Left cardiac atrium (tissue), 4 donors: ENCODE data around the gene WWOX. TPM values are rescaled to one million over a fixed set of nuclear protein-coding genes. Genes with fewer than 3 reads are reported as not detected.
A peak's percentile ranks its signal among the peaks of the same experiment; 100 is the strongest.

Source experiments
- ATAC-seq, 2 donors: fragments of 200-7000 bp; cut with Tn5 transposase; one replicate each; pipeline ENCODE4 v1.9.1; 2020; ENCODE audit warnings: mild to moderate bottlenecking in 2 of 2, moderate library complexity in 2 of 2
- DNase-seq: peaks from one replicate; pipeline ENCODE4 v3.0.0-alpha.2; 2020
- intact Hi-C, 2 donors: fragments of 100-400 bp; cut with DNase I; formaldehyde crosslinking; loops; one replicate each; pipeline versions ENCODE4 v1.14.1 to v1.15.1; 2022 to 2023
- total RNA-seq, 2 donors: library from RNA; stranded (reverse); fragmentation: NEBNext Ultra II Directional; extraction: Animal tissue kit (Norgen Biotek cat#: 25700); gene quantifications; one replicate each; pipeline ENCODE4 v1.2.1, GENCODE V29; 2021
- donor health status: DM: no; HTN: yes; CAD: no.
- donor health status: DM: no; HTN: yes; CAD: no; lungs with severe emphysema.
- donor health status: DM: yes; HTN: yes; CAD: no.
- donor health status: Dilated cardiomyopathy.

The WWOX gene
- total RNA-seq, 2 donors from 2014 or later, result 7.6 to 8.6 TPM

DNA sequence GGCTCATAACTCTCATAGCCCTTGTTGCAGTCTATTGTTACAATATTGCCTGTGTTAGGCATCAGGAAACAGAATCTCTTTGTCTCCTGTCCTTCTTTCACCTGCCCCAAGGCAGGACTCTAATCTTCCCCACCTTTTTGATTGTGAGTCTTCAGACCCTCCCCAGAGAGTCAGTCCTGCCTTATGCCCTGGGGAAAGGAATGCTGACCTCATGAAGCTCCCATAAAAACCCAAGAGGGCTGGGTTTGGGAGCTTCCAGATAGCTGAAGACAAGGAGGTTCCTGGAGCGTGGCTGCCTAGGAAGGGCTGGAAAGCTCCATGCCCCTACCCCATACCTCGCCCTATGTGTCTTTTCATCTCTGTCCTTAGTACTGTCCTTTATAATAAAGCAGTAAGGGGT is 688.8 kb downstream of the WWOX start:
- intact Hi-C loops, result no loop called here
- DNase-seq, result no peak
- ATAC-seq, result no peak

DNA sequence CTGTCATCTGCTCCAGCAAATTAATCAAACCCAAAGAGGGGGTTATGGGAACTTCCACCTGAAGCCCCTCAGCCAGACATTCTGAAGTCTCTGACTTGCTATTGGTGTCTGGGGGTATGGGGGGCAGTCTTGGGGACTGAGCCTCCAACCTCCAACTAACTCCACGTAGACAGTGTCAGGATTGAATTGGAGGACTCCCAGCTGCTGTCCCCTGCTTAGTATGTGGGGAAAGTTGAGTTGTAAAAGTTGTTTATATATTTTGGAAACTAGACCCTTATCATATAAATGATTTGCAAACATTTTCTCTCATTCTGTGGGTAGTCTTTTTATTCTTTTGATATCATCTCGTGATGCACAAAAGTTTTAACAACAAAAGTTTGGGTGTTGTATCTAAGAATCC is 689.2 kb downstream of the WWOX start:
- no peak for ATAC-seq
- DNase-seq, result no peak
- intact Hi-C loops, result no loop called here

DNA sequence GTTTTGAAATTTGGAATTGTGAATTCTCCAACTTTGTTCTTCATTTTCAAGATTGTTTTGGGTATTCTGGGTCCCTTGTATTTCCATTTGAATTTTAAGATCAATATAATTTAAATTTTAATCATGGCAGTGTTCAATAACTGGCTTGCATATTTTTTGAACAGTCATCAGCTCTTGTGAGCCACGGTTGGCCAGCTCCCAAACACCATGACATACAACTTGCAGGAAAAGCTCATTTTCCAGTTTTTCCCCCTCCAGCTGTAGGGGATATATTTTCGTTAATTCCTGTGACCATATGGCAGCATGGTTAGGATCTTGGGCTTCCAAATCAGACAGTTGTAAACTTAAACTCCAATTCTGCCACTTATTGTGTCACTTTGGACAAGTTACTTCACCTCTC is 690.1 kb downstream of the WWOX start:
- intact Hi-C loops, result no loop called here

DNA sequence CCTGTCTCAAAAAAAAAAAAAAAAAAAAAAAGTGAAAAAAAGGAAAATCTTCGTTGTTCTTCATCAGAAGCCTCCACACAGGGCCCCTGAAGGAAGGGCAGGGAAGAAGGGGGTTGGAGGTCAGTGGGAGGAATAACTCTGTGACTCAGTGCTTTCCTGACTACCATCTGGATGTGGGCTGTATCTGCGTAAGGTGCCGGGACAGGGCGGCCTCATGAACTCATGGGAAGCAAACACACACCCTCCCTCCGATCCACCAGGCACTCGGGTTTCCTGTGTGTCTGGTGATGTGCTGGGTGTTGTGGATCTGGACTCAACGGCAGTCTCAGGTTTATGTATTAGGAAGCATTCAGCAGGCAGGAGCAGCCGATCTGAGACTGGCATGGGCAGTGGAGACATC is 691.6 kb downstream of the WWOX start:
- ATAC-seq (no peak), DNase-seq (no peak)
- intact Hi-C loops, result no loop called here

More for the DNA sequence above, 690.1 kb downstream of the WWOX start:
- no peak for DNase-seq
- no peak for ATAC-seq

DNA sequence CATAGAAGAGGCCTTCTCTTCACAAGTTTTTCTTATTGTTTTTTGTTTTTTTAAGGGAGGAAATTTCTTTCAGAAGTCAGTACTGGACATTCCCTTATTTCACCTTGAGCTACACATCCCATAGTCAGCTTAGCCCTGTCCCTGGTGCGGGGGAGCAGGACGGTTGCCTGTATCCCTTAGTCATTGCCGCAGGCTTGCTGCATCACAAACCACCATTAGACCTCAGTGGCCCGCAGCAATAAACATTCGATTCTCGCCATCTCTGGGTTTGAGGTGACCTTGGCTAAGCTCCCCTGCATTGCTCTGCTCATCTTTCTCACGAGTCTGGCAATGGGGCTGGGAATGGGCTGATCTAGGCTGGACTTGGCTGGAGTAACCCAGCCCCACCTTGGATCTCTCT is 692.5 kb downstream of the WWOX start:
- ATAC-seq, result no peak
- DNase-seq, result no peak
- intact Hi-C loops, result no loop called here

DNA sequence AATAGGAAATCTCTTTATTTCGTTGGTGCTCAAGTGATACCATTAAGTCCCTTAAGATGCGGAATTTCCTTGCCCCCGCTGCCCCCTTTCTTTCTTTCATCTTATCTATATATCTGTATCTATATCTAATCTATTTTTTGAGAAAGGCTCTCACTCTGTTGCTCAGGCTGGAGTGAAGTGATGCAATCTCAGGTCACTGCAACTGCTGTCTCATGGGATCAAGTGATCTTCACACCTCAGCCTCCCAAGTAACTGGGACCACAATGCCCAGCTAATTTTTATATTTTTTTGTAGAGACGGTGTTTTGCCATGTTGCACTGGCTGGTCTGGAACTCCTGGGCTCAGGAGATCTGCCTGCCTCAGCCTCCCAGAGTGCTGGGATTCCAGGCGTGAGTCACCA is 693.5 kb downstream of the WWOX start:
- DNase-seq (no peak), ATAC-seq (no peak)
- intact Hi-C loops, result no loop called here

DNA sequence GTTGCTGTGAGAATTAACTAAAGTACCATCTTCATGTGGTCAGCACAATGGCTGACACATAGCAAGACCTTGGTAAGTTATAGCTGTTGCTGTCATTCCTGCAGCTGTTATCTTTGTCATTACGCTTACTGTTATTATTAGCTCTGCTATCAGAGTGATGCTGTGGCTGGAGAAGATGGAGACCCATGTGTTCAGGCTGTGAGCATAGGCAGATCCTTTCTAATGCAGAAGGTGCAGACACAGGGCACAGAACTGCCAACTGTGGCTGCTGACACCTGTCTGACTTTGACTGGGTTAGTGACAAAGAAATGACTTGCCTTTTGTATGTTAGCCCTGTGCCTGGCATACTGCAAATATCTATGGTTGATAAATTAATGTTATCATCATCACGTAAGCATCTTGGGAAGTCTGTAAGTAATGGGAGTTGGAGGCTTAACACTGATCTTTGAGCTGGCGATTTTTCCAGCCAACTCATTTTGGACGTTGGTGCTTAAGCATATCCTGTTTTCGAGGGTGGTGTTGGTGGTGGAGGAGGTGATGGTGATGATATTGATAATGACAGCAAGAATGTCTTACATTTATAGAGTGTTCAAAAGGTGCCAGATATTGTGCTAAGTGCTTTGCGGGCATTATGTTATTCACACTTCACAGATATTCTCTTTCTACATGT is 695.3 kb downstream of the WWOX start:
- DNase-seq, result no peak
- intact Hi-C loops, result no loop called here
- peak; percentile 72 to 78 for ATAC-seq

DNA sequence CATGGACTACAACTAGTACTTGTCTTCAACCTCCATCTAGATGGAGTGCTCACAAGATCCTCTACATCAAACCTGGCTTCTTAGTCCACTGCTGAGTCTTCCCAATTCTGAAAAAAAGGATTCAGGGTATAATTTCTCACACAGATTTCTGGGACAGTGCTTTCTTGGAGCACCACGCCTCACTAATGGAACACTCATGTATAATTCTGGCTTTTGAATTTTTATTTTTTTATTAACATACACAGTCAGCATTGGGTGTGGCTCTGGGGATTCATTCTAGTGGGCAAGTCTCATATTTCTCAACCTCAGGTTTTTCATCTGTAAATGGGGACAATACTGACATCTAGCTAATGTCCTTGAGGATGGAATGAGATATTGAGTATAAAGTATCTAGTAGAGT is 696.0 kb downstream of the WWOX start:
- DNase-seq, result no peak
- no peak for ATAC-seq
- intact Hi-C loops, result no loop called here

DNA sequence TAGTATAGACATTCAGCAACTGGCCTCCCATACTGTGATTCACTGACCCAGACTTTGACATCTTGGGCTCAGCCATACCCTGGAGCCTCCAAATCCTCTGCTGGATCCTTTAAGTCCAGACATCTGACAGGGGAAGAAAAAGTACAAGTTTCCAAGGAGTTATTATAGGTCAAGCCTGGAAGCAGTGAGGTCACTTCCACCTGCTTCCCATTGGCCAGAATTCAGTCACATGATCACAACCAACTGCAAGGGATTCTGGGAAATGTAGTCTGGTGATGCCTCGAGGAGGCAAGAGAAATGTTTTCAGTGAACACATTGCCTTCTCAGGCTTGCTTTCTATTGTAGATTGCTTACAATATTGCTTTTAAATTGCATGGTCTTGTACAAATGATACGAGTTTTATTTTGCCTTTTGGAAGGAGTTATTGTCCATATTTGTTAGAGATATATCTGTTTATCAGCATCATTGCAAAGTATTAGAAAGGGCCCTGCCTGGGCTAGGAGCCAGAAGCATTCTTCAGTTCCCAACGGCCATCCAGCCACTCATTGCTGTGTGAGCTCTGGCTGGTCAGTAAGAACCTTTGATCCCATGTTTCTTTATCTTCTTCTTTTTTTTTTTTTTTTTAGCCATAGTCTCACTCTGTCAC is 696.9 kb downstream of the WWOX start:
- intact Hi-C loops, result no loop called here
- ATAC-seq, result peak; percentile 77 to 87

DNA sequence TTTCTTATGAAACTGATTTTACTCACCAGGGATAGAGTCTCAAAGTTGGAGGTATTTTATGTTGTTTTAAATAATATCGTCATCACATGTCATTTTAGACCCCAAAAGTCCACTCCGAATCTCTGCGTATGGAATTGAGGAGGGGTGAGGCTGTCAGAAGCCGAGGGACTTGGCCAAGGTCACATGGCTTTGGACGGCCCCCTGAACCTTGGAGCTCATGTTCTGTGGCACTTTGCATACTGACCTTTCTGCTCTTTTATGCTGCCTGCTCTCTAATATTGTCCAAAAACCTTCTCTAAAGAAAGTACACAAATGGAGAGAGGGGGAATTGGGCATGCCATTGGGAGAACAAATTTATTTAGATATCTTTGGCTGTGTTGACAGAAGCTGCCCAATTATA is 700.0 kb downstream of the WWOX start:
- intact Hi-C loops, result no loop called here
- no peak for ATAC-seq
- no peak for DNase-seq

More for the DNA sequence above, 696.9 kb downstream of the WWOX start:
- peak; percentile 34 for DNase-seq

DNA sequence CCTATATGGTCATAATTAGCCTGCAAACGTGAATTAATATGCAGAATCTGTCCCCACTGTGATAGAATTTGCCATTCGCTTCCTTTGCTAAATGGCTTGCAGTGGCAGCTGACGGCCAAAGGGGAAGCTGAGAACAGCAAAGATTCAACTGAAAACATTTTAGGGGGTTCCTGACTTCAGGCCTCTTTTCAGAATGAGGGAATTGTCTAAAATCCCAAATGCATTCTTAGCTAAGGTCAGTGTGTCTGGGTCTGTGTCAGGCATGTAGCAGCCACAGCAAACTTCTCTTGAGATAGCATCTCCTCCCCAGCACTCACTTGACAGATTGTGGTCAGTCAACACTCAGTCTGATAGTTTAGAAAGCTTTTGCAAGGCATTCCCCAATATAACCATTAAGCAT is 701.1 kb downstream of the WWOX start:
- no peak for DNase-seq
- intact Hi-C loops, result no loop called here
- no peak for ATAC-seq

DNA sequence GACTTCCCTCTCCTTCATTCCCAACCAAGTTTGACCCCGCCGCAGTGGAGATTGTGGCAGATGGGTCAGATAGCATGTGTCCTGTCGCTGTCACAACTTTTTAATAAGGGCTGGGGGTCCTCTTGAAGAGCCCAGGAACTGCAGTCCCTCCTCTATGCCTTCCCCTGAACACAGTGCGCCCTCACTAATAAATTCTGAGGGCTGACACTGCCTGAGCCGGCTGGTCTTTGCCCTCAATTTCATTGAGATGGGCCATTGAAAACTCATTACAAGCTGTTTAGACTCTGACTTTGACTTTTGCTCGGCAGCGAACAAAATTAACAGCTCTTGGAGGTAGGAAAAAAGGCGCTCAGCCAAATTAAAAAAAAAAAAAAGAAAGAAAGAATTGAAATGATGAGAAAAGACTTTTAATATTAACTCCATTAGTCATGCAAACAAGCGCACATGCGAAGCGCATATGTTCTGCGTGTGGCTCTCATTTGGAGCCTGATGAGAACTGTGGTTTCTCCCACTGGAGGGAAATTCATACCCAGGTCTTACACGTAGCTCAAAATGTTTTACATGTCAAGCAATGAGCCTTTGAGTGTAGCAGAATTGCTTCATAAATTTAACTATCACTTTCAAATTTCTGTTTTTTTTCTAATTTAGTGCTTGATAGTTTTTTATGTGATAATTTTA is 704.7 kb downstream of the WWOX start:
- ATAC-seq (no peak), DNase-seq (no peak)
- intact Hi-C loops, result no loop called here

DNA sequence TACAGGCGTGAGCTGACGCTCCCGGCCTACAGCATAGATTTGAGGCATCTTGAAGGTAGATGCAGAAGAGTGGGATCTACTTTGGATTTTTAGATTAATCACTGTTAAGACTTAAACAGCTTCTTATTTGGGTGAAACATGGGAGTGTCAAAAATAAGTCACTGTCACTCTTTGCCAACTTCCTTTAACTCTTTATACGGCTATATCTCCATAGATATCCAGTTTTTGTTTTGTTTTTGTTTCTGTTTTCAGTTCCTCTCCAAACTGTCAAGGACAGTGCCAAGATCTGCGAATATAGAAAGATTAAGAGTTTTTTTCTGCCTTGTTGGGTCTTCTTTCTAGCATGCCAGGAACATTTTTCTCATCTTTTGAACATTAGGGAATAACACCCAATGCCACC is 706.1 kb downstream of the WWOX start:
- ATAC-seq (no peak), DNase-seq (no peak)
- intact Hi-C loops, result no loop called here

DNA sequence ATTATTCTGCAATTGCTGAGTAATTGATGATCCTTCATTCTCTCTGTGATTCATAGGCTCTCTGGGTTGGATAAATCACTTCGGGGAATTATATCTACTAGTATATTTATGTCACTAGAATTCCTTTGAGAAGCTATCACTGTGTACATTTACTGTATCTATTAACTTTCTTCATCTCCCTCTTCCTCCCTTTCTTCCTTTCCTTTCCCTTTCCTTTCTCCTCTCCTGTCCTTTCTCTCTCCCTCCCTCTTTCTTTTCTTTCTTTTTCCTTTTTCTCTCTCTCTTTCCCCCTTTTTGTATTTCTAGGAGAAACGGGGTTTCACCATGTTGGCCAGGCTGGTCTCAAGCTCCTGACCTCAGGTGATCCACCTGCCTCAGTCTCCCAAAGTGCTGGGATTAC is 711.8 kb downstream of the WWOX start:
- intact Hi-C loops, result no loop called here
- ATAC-seq, result no peak
- DNase-seq, result no peak

DNA sequence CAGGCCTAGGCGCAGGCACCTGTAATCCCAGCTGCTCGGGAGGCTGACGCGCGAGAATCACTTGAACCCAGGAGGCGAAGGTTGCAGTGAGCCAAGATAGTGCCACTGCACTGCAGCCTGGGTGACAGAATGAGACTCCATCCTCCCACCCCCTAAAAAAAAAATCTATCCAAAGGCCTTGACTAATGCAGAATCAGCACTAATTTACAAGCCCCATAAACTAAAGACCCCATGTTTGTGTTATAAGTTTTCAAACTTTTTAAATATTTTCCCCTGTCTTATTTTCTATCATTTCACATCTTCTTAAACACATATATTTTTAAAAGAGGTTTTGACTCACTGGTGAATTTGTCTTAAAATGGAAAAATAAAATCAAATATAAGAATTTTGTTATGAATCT is 713.1 kb downstream of the WWOX start:
- intact Hi-C loops, result no loop called here
- no peak for DNase-seq
- no peak for ATAC-seq

DNA sequence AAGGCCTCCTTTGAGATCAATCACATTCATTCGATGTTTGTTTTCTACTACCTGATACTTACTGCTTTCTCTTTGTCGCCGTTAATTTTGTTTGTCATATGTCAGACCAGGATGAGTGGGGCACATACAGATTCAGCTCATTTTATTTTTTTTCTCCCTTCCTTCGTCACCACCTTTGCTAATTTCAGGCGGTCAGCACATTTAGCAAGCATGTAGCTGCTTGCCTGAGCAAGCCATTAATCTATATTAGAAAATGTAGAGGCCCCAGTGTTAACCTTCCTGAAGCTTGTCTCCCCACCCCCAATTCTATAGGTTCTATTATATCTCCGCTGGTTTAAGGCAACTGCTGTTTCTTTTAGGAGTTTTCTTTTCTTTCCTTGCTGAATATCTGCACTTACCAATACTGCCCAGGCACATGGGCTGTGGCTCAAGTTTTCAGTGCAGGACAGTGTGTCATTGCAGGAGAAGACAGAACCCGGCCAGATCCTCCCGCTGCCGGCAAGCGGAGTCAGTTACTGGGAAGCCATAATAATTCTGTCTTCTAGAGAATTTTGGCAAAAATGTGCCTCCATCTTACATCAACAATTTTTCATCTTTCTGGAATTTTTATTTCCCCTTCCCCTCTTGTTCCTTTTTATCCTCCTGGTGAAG is 714.3 kb downstream of the WWOX start:
- DNase-seq, result no peak
- no peak for ATAC-seq
- intact Hi-C loops, result no loop called here

DNA sequence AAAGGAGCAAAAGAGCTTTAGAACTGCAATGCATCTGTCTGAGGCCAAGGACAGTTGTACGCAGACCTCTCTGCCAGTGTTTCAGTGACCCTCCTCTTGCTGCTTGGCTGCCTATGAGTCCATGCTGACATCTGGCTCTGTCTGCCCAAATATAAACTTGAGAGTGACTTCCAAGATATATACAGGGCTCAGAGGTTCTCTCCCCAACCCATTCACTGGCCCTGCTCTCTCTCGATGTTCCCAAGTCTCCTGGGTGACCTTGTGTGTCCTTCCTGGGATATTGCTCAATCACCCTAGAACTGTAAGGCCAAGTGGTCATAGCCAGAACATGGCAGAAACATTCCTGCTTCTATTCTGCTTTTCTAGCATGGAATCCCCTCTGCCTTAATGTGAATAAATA is 716.3 kb downstream of the WWOX start:
- DNase-seq (no peak), ATAC-seq (peak; percentile 18 to 73)
- intact Hi-C loops, result no loop called here

DNA sequence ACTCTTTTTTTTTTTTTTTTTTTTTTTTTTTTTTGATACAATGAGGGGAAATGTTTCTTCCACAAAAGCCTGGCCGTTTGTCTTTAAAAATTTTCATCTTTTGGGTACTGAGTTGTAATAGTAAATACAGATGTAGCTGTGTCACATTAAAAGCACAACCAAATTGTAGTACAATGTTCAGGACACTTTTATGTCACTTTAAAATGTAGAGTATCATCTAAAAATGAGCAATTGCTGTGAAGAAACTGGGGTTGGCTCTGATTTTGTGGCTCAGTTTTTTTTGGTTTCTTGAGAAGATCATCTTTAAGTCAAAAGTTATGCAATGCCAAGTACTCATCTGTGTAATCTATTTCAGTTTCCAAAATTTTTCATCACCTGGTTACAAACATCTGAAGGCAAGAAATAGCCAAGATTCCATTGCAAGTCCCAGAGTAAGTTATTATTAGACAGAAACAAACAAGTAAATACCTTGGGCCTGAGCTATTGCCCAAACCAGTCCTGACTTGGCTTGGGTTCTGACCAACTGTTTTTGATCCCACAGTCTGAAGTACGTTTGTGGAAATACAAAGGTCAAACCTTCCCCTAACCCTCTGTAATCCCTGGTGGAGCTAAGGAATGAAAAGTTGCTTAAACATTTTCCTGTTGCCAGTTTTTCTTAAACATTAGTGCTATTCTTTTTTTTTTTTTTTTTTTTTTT is 717.2 kb downstream of the WWOX start:
- intact Hi-C loops, result no loop called here
- DNase-seq (no peak), ATAC-seq (peak; percentile 67 to 91)

DNA sequence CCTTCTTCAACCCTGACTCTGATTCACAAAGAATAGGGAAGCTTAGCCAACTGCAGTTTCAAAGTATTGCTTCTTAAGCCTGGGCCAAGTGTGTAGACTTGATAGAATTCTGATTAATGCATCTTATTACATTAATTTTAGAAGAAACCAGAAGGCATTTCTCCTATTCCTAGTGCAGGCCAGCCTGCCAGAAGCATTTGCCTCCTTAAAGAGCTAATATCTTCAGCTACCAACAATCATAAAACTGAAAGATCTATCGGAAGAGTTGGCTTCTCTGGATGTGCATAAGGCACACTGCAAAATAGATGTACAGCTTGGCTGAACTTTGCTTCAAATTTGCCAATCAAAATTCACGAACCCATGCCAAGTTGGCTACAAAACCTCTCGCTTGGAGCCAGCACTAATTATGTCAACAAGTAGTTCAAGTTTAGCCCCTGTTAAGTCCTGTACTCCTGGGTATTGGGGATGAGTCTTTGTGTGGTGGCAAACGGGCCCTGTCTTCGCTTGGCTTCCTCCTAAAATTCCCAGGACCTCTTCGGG is 717.8 kb downstream of the WWOX start:
- intact Hi-C loops, result no loop called here
- DNase-seq (no peak), ATAC-seq (peak; percentile 36 to 62)
